Activated effector memory CD4-positive, alpha-beta T cell treated with anti-CD3 and anti-CD28 coated beads, Interleukin-2, amount 50 U/mL, for 16 hours (primary cell): ENCODE results near the gene ZNF883.

Source experiments
- DNase-seq: peaks from one replicate; pipeline ENCODE4 v3.0.0-alpha.2; 2020

ZNF883 gene

DNA sequence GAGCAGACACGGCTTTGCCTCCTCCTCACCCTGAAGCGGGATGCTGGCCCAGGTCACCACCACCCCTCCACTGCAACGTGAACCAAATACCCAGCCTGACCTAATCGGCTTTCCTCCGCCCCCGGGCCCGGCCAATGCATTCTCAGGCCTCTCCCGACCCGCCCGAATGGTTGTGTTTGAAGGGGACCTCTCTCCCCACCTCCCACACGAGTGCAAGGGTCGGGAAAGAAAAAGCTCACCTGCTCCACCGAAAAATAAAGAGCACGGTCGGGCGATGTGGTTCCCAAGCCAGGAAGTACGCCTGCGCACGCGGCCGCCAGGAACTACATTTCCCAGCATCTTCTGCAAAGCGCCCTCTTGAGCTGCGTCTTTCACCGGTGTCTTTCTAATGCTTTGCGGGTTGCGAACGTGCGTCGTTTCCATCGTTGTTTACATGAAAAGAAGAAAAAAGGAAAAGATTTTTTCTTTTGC, at the start of gene ZNF883:
Gene ZNF883, minus strand, starts transcription at position 282 of the 471 bp plus-strand sequence.
- DNase-seq: no peak

DNA sequence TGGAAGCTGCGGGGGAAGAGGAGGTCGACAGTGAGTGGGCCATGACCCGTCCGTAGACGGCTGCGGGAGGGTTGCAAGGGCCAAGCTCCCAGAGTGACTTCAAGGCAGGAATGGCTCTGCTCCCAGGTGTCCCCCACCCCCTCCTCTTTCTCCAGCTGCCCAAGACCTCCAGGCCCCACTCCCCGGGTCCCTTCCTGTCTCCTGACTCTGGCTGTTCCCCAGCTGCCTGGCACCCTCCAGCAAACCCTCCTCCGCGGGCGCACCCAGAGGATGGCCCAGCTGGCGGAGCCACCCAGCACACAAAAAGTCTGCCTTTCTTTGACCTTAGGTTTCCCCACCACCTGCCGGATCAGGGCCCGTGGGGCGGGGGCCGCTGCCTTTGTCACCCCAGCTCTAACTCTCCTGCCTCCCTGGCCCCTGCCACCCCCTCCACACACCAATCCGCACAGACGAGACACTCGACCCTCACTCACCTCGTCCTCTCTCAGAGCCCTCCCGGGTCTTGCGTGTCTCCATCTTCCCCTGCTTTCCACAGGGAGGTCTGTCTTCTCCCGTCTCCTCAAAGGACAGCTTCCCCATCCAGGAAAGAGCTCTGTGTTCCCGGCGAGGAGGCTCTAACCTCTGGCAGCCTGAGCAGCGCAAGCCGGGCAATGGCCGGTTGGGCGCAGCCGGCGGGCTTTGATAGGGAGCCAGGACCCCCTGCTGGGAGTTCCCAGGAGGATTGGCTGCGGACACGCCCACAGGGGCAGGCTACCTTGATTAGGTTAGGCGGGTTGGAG, 49.3 kb upstream of the ZNF883 start:
- DNase-seq: peak; percentile 63

DNA sequence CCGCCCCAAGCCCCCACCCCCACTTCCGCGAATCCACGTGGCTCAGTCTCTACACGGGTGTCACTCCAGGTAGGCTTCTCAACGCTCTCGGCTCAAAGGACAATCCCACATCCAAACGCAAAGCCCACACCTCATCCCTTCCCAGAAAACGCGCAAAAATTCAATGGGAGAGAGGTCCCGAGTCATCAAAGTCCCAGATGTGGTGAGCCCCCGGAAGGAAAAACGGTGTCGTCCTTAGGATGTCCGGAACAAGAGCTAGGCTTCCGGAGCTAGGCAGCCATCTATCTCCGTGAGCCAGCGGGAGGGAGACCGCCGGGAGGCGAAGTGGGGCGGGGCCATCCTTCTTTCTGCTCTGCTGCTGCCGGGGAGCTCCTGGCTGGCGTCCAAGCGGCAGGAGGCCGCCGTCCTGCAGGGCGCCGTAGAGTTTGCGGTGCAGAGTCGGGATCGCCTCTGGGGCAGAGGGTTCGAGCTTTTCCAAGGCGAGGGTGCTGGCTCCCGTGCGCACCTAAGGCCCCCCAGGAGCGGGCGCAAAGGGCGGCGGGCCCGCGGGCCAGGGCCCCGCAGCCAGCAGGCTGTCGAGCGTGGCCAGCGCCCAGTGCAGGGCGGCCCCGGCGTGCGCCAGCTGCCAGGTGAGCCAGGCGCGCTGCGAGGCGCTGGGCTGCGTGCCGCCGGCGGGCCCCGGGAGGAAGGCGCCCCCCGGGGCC, 47.7 kb upstream of the ZNF883 start:
- peak; percentile 62 for DNase-seq

DNA sequence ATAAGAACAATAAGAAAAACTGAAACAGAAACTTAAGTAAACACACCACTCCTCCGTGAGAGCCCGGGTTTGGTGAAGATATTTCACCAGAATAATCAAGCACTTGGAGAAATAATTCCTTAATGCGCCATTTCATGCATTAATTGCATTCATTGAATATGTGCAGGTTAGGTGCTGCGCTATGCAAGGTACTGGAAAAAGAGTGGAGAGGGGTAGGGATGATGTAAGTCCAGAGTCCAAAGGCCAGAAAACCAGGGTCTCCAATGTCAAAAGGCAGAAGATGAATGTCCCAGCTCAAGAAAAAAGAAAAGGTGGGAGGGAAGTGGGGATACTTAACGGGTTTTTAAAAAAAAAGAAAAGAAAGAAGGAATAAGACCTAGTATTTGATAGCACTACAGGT, 45.2 kb upstream of the ZNF883 start:
- no peak for DNase-seq

DNA sequence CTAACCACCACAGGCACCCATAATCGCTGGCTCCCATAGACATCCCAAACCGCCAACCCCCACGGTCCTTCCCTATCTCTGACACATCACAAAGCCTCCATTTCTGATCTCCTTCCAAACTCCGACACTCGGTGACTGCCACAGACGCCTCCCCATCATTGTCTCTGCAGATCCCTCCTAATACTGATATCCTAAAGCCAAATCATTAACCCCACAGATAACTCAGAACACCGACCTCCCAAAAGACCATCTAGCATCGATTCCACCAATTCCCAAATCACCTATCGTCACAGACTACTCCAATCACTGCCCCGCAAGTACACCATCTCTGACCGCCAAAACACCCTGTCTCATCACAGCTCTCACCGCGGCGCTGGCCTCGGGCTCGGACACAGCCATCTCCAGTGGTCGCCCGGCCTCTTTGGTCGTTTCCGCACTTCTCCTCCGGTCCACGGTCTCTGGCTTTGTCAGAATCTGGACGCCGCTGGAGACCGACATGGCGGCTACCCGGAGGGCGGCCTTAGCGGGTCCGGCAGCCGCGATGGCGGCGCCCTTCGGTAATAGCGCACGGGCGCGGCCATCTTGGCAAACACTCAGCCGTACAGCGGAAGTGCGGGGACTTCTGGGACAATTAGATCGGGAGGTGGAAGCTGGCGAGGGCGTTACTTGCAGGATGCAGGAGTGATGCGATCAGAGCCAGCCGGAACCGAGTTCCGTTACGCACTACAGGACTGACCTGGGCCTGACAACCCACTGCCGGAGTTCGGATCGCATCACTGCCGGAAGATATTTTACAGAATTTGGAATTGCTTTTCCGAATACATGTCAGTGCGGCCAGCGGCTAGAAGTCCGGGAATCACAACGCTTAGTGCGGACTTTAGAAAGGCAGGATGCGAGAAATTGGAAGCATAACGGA, 44.5 kb upstream of the ZNF883 start, which contains the start of gene ZFP37:
Gene ZFP37, minus strand, starts transcription at position 534 of the 916 bp plus-strand sequence. Its CDS starts 36 bp downstream, at position 498.
- peak; percentile 91 for DNase-seq

DNA sequence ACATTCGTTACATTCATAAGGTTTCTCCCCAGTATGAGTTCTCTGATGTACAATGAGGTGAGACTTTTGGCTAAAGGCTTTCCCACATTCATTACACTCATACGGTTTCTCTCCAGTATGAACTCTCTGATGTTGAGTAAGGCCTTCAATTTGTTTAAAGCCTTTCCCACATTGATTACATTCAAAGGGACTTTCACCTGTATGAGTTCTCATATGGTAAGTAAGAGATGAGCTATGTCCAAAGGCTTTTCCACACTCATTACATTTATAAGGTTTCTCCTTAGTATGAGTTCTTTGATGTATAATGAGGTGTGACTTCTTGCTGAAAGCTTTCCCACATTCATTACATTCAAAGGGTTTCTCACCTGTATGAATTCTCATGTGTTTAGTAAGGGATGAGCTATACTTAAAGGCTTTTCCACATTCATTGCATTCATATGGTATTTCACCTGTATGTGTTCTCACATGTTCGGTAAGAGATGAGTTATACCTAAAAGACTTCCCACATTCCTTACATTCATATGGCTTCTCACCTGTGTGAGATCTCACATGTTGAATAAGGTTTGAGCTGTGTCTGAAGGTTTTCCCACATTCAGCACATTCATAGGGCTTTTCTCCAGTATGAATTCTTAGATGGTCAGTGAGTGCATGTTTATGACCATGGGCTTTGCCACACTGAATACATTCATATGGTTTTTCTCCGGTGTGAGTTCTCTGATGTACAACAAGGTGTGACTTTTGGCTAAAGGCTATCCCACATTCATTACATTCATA, 31.1 kb upstream of the ZNF883 start:
- DNase-seq: no peak

DNA sequence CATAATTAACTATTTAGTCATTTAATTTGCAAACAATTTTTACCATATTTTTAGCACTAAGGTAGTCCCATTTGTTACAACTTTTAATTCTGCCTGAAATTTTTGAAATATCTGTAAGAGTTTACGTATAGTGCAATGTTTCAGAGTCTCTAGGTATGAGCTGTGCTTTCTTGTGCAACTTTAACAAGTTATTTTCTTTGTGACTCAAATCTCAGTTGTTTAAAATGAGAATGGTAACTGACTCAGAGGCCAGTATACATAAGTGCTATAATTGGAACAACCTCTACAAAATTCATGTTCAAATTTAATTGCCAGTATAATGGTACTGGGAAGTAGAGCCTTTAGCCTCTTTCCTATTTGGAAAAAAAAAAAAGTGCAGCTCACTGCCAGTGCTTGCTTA, 14.2 kb upstream of the ZNF883 start:
- no peak for DNase-seq

DNA sequence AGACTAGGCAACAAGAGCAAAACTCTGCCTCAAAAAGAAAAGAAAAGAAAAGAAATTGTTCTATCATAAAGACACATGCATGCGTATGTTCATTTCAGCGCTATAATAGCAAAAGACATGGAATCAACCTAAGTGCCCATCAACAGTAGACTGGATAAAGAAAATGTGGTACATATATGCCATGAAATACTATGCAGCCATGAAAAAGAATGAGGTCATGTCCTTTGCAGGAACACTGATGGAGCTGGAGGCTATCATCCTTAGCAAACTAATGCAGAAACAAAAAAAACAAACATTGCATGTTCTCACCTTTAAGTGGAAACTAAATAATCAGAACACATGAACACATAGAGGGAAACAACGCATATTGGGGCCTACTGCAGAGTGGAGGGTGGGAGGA, 6.3 kb upstream of the ZNF883 start:
- no peak for DNase-seq

DNA sequence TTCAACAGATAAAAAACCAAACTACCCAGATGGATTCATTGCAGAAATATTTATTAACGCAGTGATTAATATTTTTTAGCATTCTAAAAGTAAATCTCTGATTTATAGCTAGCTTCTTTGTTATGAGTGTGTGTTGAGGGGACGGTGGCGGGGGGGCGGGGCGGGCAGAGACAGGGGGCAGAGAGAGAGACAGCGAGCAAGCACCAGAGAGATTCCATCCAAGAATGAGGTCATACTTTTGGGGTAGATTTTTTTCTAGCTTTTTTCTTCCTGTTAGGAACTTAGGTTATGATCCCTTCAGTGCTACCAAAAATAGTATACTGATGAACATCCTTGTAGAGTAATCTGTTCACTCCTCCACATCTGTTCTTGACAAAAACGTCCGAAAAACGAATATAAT, 500 bp upstream of the ZNF883 start:
- DNase-seq: no peak

DNA sequence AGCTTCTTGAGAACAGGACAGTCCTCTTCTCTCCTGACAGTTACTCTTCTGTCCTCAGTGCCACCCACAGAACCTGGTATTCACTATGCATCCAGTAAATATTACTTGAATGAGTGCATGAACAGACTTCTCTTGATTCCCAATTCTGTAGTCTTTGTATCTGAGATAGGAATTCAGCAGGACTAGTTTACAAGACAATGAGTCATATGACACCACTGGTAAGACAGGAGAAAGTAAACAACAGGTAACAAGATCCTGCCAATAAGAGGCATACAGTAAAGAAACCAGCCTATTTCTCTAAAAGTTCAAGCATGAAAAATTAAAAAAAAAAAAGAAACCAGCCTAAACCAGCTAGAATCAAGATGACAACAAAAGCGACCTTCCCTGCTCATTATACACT, 6.2 kb downstream of the ZNF883 start:
- no peak for DNase-seq

DNA sequence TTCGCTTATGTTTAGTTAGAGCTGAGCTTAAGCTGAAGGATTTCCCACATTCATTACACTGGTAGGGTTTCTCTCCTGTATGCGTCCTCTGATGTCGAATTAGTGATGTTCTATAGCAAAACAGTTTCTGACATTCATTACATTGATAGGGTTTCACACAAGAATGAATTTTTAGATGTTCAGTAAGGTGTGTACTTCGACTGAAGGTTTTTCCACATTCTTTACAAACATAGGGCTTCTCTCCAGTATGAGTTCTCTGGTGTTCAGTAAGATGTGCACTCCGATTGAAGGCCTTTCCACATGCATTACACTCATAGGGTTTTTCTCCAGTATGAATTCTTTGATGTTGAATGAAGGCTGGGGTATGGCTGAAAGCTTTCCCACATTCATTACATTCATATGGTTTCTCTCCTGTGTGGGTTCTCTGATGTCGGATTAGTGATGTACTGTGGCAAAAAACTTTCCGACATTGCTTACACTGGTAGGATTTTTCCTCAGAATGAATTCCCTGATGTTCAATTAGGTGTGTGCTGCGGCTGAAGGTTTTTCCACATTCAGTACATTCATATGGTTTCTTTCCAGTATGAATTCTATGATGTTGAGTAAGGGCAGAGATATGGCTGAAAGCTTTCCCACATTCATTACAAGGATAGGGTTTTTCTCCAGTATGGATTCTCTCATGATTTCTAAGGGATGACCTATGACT, 14.6 kb downstream of the ZNF883 start:
- no peak for DNase-seq

DNA sequence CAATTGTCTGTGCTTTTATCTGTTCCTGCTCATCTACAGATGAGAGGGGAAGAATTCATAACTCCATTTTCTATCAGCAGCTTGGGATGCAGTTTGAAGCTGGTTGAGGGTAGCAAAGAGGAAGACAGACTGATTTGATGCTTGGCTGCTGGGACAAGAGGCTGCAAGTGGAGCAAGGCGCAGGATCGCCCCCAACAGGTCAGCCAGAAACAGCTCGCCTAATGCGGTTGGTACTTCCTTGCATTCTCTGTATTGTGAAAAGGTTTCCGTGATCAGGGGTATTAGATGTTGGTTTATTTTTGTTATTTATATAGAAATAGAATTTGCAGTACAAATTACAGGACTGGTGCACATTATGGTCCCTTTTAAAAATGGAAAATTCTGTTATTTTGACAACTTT, 40.6 kb downstream of the ZNF883 start:
- DNase-seq: no peak

DNA sequence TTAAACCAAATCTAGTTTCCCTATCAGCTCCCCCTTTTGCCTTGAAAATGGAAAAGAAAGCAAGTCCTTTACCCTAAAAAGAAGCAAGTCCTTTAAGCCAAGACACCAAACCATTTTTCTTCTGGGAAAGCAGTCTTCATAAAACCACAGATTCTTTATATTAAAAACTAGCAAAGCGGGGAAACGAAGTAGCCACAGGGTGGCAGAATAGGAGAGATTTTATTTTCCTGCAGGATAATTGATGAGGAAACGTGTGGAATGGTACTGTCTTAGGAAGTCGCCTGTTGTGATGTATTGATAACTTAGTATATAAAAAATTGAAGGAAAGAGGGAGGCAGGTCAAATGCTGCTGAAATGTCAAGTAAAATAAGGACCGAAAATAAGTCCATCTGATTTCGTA, 41.1 kb downstream of the ZNF883 start:
- DNase-seq: no peak

DNA sequence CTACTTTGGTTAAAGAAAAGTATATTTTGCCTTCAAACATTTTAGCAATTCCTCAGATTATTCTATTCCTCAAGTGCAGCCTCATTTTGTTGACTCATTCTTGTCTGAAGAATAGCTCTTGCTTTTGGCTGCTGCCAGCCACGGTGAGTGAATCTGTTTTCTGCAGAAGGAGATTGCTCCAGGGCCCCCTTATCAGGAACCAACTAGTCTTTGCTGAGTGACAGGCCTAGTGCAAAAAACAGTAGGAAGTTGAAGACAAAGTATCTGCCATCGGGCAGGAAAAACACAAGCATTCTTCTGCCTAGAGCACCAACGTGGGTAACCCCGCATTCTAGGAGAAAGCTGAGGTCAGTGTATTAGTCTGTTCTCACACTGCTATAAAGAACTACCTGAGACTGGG, 42.3 kb downstream of the ZNF883 start:
- no peak for DNase-seq

DNA sequence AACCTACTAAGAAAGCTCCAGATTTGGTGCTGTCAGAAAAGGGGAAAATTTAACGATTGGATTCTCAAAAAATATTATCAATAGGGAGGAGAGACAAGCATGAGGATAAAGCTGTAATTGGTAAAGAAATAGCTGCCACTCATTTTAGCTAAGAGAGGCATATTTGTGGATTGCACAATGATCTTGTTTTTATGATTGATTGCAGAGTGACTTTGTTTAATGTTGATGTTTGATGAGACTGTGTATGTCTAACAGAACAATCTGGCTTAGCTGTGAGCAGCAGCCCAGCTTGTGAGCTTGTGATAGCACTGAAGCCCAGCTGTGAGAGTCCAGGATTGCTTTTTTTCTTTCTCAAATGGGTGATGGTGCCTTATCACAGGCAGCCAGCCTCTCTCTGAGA, 56.4 kb downstream of the ZNF883 start:
- no peak for DNase-seq

DNA sequence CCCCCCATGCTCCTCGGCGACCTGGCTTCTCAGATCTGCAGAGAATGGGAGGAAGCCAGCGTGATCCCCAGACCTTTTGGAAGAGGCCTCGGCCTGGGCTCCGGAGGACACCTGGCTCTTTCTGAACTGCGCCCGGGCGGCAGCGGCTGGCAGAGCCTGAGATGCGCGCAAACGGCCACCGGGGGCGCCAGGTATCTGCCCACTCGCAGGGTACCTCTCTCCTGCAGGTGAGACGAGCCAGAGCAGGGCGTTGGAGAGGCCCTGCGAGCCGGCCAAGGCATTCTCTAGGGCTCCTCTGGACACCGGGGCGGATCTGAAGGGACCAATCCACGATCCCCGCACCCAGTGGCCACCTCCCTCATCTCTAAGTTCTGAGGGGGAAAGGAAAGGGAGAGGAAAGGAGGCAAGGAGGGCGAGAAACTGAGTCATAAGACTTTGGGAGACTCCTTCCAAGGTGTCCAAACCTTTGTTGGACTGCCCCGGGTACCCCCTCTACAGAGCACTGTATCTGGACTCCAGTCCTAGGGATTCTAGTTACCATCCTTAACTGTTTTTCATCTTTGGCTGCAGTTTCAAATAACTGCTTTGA, 66.3 kb downstream of the ZNF883 start:
- no peak for DNase-seq

DNA sequence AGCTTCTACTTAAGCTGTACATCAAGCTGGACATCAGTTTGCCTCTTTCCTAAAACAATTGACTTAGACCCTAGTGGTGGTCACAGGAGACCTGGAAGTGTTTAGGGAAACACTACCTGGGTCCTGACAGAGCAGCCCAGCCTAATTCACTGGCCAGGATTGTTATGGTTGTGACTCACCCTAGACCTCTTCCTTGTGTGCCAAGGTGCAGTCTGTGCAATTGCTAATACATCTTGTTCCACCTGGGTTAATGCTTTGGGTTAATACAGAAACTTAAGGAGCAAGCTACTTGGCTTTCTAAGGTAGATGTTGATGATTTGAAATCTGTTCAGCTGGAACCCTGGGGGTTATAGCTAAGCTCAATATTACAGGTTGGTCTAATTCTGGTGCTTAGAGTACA, 72.6 kb downstream of the ZNF883 start:
- DNase-seq: no peak

DNA sequence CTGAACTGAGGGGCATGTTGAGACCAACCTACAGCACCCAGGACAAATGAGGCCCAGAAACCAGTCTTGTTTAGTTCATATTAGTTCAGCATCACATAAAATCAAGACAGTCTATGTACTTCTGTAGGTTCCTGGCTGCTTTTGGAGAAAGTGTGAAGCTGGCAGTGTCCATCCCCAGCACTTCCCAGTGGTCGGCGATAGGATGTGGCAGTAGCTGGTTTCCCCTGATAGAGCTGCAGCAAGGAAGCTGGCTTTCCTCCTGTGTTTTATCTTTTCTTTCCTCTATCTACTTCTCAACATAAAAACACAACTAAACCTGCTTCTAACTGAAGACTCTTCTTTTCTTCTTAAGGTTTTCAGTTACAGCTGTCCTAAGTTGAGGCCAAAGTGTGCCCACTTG, 78.3 kb downstream of the ZNF883 start:
- no peak for DNase-seq

DNA sequence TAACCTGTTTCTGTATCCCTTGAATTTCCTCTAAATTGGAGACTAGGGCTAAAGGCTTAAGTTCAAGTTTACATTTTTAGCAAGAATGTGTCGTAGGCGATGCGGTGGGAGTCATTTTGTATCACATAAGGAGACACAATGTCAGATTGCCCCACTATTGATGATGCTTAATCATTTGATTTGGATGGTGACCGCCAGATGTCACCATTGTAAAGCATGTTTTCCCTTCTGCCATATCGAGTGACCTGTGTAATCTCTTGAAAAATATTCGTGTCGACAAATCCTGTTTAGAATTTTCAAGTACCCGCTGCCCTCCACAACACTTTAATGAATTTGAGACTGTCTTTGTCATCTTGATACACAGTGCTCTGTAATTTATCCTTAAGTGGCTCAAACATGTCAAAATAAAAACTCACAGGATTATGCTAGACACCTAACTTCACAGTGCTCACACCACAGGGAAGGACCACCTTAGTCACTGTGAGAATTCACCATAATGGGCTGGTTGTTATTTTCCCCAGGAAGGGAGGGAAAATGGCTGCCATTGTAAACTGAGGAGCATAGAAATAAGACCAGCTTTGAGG, 86.8 kb downstream of the ZNF883 start:
- DNase-seq: no peak

DNA sequence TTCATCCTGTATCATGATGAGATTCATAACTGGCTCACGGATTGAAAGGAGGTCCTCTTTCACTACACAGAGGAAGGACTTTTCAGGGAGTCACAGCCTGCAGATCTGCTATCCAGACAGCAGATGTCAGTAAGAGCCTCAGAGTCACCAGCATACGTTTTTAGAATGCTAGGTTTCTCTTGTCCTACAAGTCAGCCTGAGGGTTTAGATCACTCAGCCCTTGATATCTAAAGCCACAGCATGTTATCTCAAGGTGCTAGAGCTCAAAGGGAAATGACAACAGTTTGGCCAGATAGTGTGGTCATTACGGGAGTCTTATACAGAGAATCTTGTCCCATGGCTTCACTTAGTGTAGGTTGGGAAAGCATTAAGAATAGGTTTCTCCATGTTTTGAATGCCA, 90.4 kb downstream of the ZNF883 start:
- no peak for DNase-seq

DNA sequence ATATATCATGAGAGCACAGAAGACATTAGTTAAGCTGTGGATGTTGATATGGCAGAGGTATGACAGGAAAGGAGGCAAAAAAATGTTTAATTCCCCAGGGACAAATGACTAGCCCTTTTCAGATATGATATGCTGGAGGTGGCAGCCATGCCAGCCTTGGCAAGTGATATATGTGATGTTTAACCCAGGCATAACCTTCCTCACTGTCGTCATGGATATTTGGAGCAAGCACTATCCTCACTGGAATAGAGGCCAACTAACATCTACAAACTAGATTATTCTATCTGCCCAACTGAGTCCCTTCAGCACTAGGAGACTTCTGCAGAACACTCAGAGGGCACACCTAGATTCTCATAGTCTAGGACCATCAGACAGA, 94.0 kb downstream of the ZNF883 start:
- no peak for DNase-seq
